ENCODE measurements around the gene ZNF253.

GRCh38 chr19:19817357-19817756, 48.3 kb upstream of the ZNF253 start:
- no peak for TF ChIP-seq YY1 (IDR thresholded peaks at IDR 0.05; ENCODE audit: extremely low read depth, insufficient replicate concordance, low read depth, low read length)
- no peak for TF ChIP-seq POLR2AphosphoS5 (IDR thresholded peaks at IDR 0.05; ENCODE audit: low read depth, low read length)
- TF ChIP-seq CTCF (IDR thresholded peaks at IDR 0.05 in 2 of 3, conservative IDR thresholded peaks at IDR 0.05 in 1 of 3; ENCODE audit: borderline replicate concordance in 1 of 3, insufficient read depth in 1 of 3, low read depth in 2 of 3, low read length in 2 of 3) = no peak
- no peak for TF ChIP-seq POLR2A (IDR thresholded peaks at IDR 0.05; ENCODE audit: borderline replicate concordance, extremely low read depth, insufficient read depth, insufficient read length)
- no peak for TF ChIP-seq ZNF274 (IDR thresholded peaks at IDR 0.05; ENCODE audit: low read depth, low read length)
- TF ChIP-seq EZH2phosphoT487 (IDR thresholded peaks at IDR 0.05; ENCODE audit: borderline replicate concordance) = no peak

All from HCT116 (cell line).